Lower leg skin (tissue), 3 donors: ENCODE measurements around the gene CPSF4L.

Experiments
- CTCF ChIP-seq, 3 donors: fragments of 450-650 bp; IDR thresholded peaks; one replicate each; pipeline ENCODE4 v1.5.1; 2016; ENCODE audit warnings: antibody characterized with exemption in 3 of 3, mild to moderate bottlenecking in 3 of 3, moderate library complexity in 2 of 3
- POLR2A ChIP-seq, 2 donors: fragments of 450-650 bp; IDR thresholded peaks; one replicate each; pipeline ENCODE4 v1.6.1; 2016 to 2017; ENCODE audit warnings: antibody characterized with exemption in 2 of 2, mild to moderate bottlenecking in 1 of 2, moderate library complexity in 1 of 2

- TF ChIP-seq CTCF (IDR thresholded peaks at IDR 0.05) (no peak), POLR2A (IDR thresholded peaks at IDR 0.05) (no peak)
Observed at GRCh38 chr17:73223626-73224230, 38.0 kb downstream of the CPSF4L start.
